Measurements from ENCODE around the gene CA14. TPM values are rescaled to one million over a fixed set of nuclear protein-coding genes. Genes with fewer than 3 reads are reported as not detected.
A peak's percentile ranks its signal among the peaks of the same experiment; 100 is the strongest.

Gene CA14
- total and polyA plus RNA-seq, 9 of the 15 experiments (the other 6 are each of a cell fraction or from before 2014, with no cell fraction given), result 0.13 to 0.57 (median 0.26) TPM; not detected in 1

- no peak for TF ChIP-seq EZH2 (IDR thresholded peaks at IDR 0.05; ENCODE audit: borderline replicate concordance, low read depth, low read length)
- no peak for TF ChIP-seq ZBTB17 (CRISPR knock-in tag; IDR thresholded peaks at IDR 0.05)
- peak; percentile 92 for TF ChIP-seq EGR1 (conservative IDR thresholded peaks at IDR 0.05)
- TF ChIP-seq SP2 (IDR thresholded peaks at IDR 0.05; ENCODE audit: extremely low read depth, low read depth, low read length, poor library complexity, severe bottlenecking), result no peak
- no peak for TF ChIP-seq ZNF140 (CRISPR knock-in tag; IDR thresholded peaks at IDR 0.05)
- TF ChIP-seq ZSCAN32 (CRISPR knock-in tag; IDR thresholded peaks at IDR 0.05), result peak; percentile 46; the same call in 1 of the 2 replicates
- no peak for TF ChIP-seq CSDE1 (IDR thresholded peaks at IDR 0.05)
- TF ChIP-seq MTA3 (IDR thresholded peaks at IDR 0.05; ENCODE audit: borderline replicate concordance), result peak; percentile 98
- TF ChIP-seq TBP (optimal IDR thresholded peaks at IDR 0.05; ENCODE audit: low read depth, low read length), result peak; percentile 62
- TF ChIP-seq, protein P1, sequence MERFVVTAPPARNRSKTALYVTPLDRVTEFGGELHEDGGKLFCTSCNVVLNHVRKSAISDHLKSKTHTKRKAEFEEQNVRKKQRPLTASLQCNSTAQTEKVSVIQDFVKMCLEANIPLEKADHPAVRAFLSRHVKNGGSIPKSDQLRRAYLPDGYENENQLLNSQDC (CRISPR knock-in tag; IDR thresholded peaks at IDR 0.05), result no peak
- no peak for TF ChIP-seq NR1H2 (CRISPR knock-in tag; IDR thresholded peaks at IDR 0.05)
- TF ChIP-seq HMG20A (CRISPR knock-in tag; conservative IDR thresholded peaks at IDR 0.05), result no peak
- no peak for TF ChIP-seq NFATC3 (IDR thresholded peaks at IDR 0.05)
- TF ChIP-seq ELF4 (CRISPR knock-in tag; IDR thresholded peaks at IDR 0.05), result no peak
- TF ChIP-seq RB1 (IDR thresholded peaks at IDR 0.05; ENCODE audit: low read depth), result peak; percentile 56; the same call in 1 of the 2 replicates
- TF ChIP-seq TOE1 (IDR thresholded peaks at IDR 0.05; ENCODE audit: borderline replicate concordance), result 0 out of 2 replicates have a peak, but pooled peaks have one; percentile 48
- TF ChIP-seq TOE1 (CRISPR knock-in tag; IDR thresholded peaks at IDR 0.05; ENCODE audit: borderline replicate concordance, low read depth), result no peak
- TF ChIP-seq PCBP1 (IDR thresholded peaks at IDR 0.05; ENCODE audit: low read depth, low read length, poor library complexity, severe bottlenecking), result peak; percentile 66
- TF ChIP-seq ZKSCAN1 (IDR thresholded peaks at IDR 0.05; ENCODE audit: low read depth, low read length), result no peak
- TF ChIP-seq GABPB1 (CRISPR knock-in tag; IDR thresholded peaks at IDR 0.05), result peak; percentile 93
- TF ChIP-seq ZNF707 (CRISPR knock-in tag; conservative IDR thresholded peaks at IDR 0.05), result no peak
- TF ChIP-seq SIN3A (IDR thresholded peaks at IDR 0.05; ENCODE audit: borderline replicate concordance in 2 of 2, control insufficient read depth in 1 of 2, low read depth in 2 of 2, low read length in 2 of 2), result peak; percentile 72 to 80; a peak in 2 of 4 replicates
- TF ChIP-seq ZKSCAN3 (CRISPR knock-in tag; IDR thresholded peaks at IDR 0.05), result no peak
- TF ChIP-seq, protein P2, sequence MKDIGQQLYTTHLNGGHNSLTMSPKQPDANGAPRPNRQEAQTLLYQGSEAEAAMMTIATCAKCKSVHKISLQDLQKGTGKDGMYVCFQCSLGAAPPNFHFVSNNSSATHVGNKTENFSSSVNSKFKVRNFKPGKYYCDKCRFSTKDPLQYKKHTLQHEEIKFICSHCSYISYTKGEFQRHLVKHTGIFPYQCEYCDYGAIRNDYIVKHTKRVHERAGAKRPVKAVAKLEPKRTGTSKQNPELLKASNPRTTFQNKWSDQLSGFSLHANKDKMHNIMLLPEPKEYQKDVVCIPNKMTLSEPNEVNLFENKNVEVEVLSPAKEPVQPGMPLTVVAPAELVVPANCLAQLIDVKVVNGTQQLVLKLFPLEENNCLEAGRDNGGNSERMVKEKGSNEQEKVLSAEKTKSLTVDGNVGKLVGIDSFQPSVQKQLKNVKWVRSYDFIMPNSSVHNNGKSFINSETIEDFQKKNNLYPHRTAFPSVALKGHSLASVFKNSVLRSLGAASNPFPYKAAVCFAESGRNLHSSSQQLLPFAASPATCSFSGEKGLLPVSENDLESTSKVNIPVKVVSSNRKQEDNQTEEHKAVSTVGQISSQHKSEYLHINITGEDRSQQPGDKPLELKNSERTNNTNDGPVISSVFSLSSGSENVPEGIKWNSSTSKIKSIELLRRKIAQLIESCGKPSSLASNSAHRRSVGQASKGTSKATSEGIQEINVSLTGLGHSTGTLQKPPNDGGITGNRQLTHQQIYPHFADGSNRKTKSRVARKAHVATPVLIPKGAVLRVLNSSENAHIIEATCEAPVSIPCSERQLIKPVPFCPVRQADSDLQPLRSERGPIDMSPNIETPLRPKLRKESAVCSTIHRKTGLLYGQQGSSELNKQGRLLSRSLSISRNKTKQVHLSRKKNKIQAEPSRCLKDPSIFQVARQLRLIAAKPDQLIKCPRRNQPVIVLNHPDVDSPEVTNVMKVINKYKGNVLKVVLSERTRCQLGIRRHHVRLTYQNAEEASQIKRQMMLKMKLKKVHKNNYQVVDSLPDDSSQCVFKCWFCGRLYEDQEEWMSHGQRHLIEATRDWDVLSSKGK (CRISPR knock-in tag; IDR thresholded peaks at IDR 0.05), result no peak
- TF ChIP-seq POLR2B (IDR thresholded peaks at IDR 0.05; ENCODE audit: low read depth, partially characterized antibody), result peak; percentile 53
- no peak for TF ChIP-seq CBX8 (IDR thresholded peaks at IDR 0.05; ENCODE audit: borderline replicate concordance, extremely low read depth, low read depth, low read length, poor library complexity, severe bottlenecking)
- 0 out of 2 replicates have a peak, but pooled peaks have one; percentile 19 for TF ChIP-seq FOSL1 (tag; conservative IDR thresholded peaks at IDR 0.05)
These were observed 11.3 kb downstream of the CA14 start, which contains the start of gene APH1A (continued) for GRCh38 chr1:150268705-150269403.

All from K562 (cell line).